Type B pancreatic cell (in vitro differentiated cells): ENCODE results near the gene TPK1. TPM values are rescaled to one million over a fixed set of nuclear protein-coding genes. Genes with fewer than 3 reads are reported as not detected.

Source experiments
- DNase-seq: peaks from one replicate; pipeline ENCODE4 v3.0.0; 2021; ENCODE audit warnings: mixed read lengths; ENCODE audit not compliant: unreplicated experiment; ENCODE audit errors: extremely low spot score
- H3K27ac Mint-ChIP-seq: 2 replicates; pipeline ENCODE4 v1.8.0; 2021; ENCODE audit warnings: mild to moderate bottlenecking, mixed read lengths
- H3K27me3 Mint-ChIP-seq: 2 replicates; pipeline ENCODE4 v1.8.0; 2021; ENCODE audit warnings: mixed read lengths
- H3K36me3 Mint-ChIP-seq: 2 replicates; pipeline ENCODE4 v1.8.0; 2021; ENCODE audit warnings: mixed read lengths
- H3K4me1 Mint-ChIP-seq: one replicate; pipeline ENCODE4 v1.8.0; 2021; ENCODE audit warnings: mixed read lengths; ENCODE audit not compliant: unreplicated experiment
- H3K4me3 Mint-ChIP-seq: 2 replicates; pipeline ENCODE4 v1.8.0; 2021; ENCODE audit warnings: mild to moderate bottlenecking, mixed read lengths
- H3K9me3 Mint-ChIP-seq: 2 replicates; pipeline ENCODE4 v1.8.0; 2021; ENCODE audit warnings: mixed read lengths
- total RNA-seq: library from RNA; stranded (reverse); gene quantifications from 2 replicates; pipeline ENCODE4 v1.2.1, GENCODE V29; 2021; ENCODE audit warnings: low replicate concordance
- TF ChIP-seq, protein P1 (sequence below): fragments of 200-600 bp; sonication (generic); conservative IDR thresholded peaks from 2 replicates; pipeline ENCODE4 v1.5.0; 2021; ENCODE audit warnings: antibody characterized with exemption, mild to moderate bottlenecking

The TPK1 gene
- total RNA-seq, 1 donor from 2014 or later, result 3.2 TPM

DNA sequence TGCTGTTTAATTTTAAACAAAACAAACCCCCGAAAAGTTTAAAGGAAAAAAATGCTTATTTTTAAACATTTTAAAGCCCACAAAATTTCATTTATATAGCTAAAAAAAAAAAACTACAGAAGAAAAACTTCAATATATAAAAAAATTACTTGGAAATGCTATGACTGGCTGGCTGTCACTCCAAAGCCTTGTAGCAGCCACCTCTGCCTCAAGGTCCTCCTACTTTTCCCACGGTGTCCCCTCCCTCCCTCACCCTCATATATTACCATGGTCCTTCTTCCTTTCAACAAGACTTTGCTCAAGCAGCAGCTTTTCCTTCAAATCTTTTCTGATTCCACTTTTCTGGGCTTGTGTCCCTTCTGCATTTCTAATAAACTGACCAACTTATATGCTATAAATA lies 122.0 kb downstream of the TPK1 start:
- no peaks in the 10 kb centered on the region for H3K36me3 Mint-ChIP-seq
- H3K27ac Mint-ChIP-seq, result no peak overlapping the region
- H3K4me3 Mint-ChIP-seq, result no peak overlapping the region
- no peaks in the 10 kb centered on the region for H3K4me1 Mint-ChIP-seq
- TF ChIP-seq, protein P1, sequence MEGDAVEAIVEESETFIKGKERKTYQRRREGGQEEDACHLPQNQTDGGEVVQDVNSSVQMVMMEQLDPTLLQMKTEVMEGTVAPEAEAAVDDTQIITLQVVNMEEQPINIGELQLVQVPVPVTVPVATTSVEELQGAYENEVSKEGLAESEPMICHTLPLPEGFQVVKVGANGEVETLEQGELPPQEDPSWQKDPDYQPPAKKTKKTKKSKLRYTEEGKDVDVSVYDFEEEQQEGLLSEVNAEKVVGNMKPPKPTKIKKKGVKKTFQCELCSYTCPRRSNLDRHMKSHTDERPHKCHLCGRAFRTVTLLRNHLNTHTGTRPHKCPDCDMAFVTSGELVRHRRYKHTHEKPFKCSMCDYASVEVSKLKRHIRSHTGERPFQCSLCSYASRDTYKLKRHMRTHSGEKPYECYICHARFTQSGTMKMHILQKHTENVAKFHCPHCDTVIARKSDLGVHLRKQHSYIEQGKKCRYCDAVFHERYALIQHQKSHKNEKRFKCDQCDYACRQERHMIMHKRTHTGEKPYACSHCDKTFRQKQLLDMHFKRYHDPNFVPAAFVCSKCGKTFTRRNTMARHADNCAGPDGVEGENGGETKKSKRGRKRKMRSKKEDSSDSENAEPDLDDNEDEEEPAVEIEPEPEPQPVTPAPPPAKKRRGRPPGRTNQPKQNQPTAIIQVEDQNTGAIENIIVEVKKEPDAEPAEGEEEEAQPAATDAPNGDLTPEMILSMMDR, result no peak
- no peaks in the 10 kb centered on the region for H3K9me3 Mint-ChIP-seq
- no peaks in the 10 kb centered on the region for H3K27me3 Mint-ChIP-seq
- DNase-seq, result no peak

DNA sequence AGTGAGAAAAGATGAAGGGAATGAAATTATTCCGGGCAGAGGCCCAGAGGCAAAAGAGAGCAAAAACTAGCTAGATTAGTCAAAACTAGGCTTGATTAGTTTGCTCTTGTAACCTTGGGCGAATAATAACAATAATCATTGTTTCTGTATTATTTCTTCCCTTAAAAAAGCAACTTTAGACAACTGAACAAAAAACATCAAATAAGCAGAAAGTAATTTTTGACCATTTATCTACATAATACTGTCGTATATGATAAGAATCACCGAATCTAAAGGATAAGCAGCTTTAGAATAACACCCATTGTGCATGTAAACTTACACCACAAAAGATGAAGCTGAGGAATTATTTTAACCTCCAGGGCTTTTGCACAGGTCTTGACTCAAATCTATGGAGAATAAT lies 125.1 kb downstream of the TPK1 start:
- TF ChIP-seq, protein P1, result no peak
- Mint-ChIP-seq H3K36me3 (no peaks in the 10 kb centered on the region), H3K9me3 (no peaks in the 10 kb centered on the region), H3K4me3 (no peak overlapping the region), H3K4me1 (no peaks in the 10 kb centered on the region), H3K27me3 (no peaks in the 10 kb centered on the region), H3K27ac (no peak overlapping the region)
- no peak for DNase-seq

DNA sequence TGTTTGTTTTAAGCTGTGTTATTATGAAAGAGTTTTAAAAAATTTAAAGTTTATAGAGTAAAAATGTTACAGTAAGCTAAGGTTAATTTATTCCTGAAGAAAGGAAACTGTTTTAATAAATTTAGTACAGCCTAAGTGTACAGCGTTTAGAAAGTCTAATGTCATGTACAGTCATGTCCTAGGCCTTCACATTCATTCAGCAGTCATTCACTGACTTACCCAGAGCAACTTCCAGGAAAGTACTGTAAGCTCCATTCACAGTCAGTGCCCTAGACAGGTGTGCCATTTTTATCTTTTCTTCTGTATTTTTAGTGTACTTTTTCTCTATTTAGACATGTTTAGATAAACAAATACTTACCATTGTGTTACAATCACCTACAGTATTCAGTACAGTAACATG lies 126.8 kb downstream of the TPK1 start:
- TF ChIP-seq, protein P1, result no peak
- H3K4me3 Mint-ChIP-seq, result no peak overlapping the region
- no peaks in the 10 kb centered on the region for H3K36me3 Mint-ChIP-seq
- no peaks in the 10 kb centered on the region for H3K9me3 Mint-ChIP-seq
- DNase-seq, result no peak
- H3K27ac Mint-ChIP-seq, result no peak overlapping the region
- no peaks in the 10 kb centered on the region for H3K27me3 Mint-ChIP-seq
- H3K4me1 Mint-ChIP-seq, result no peaks in the 10 kb centered on the region

DNA sequence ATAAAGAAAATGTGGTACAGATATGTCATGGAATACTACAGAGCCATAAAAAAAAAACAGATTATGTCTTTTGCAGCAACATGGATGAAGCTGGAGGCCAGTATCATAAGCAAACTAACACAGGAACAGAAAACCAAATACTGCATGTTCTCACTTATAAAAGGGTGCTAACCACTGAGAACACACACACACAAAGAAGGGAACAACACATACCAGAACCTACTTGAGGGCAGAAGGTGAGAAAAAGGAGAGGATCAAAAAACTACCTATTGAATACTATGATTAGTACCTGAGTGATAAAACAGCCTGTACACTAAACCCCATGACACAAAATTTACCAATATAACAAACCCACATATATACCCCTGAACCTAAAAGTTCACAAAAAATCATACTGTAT lies 144.6 kb downstream of the TPK1 start:
- H3K36me3 Mint-ChIP-seq, result no peaks in the 10 kb centered on the region
- no peak overlapping the region for H3K4me3 Mint-ChIP-seq
- no peak for DNase-seq
- no peak overlapping the region for H3K27ac Mint-ChIP-seq
- H3K9me3 Mint-ChIP-seq, result no peaks in the 10 kb centered on the region
- no peaks in the 10 kb centered on the region for H3K27me3 Mint-ChIP-seq
- TF ChIP-seq, protein P1, result no peak
- H3K4me1 Mint-ChIP-seq, result no peaks in the 10 kb centered on the region

DNA sequence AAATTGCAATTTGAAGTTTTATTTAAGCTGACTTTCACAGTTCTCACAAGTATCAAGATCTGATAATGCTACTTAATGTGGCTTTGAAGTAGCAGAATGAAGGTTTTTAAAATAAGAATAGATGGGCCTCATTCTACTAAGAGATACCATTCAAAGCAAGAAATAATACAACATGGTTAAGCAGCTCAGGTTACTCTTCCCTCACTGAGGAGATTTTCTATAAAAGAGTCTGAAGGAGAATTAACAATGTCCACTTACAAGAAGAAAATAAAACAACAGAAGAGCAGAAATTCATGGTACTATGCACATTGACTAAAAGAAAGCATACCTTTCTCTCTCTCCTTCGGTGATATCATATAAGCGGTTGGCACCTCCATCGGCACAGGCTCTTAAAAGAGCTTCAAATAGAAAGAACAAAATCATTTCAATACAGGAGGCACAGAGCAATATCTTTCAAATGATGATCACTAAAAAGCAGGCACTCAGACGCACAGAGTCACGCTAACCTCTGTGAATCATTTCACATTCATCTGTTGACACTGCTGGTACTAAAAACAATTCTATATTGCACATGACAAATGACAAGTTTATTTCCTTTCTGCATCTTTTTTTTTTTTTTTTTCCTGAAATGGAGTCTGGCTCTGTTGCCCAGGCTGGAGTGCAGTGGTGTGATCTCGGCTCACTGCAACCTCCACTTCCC lies 153.1 kb downstream of the TPK1 start:
- H3K27ac Mint-ChIP-seq, result no peak overlapping the region
- no peaks in the 10 kb centered on the region for H3K4me1 Mint-ChIP-seq
- no peaks in the 10 kb centered on the region for H3K9me3 Mint-ChIP-seq
- no peaks in the 10 kb centered on the region for H3K27me3 Mint-ChIP-seq
- H3K36me3 Mint-ChIP-seq, result no peaks in the 10 kb centered on the region
- TF ChIP-seq, protein P1, result no peak
- H3K4me3 Mint-ChIP-seq, result no peak overlapping the region
- DNase-seq, result no peak
